HepG2 (cell line): Measurements from ENCODE around the gene ZNF814. TPM values are rescaled to one million over a fixed set of nuclear protein-coding genes. Genes with fewer than 3 reads are reported as not detected.

Source experiments
- ATAC-seq: fragments of 200-7000 bp; cut with Tn5 transposase; 3 replicates; pipeline ENCODE4 v1.9.1; 2020; ENCODE audit warnings: mild to moderate bottlenecking, moderate library complexity
- BruUV-seq: library from RNA; stranded (reverse); fragments of 400-500 nt; replicated peaks from 2 replicates; lab custom pipeline; 2021; lab: Mats Ljungman, UMichigan
- CTCF ChIA-PET: fragments of 300-600 bp; formaldehyde crosslinking; extraction: SDS; loops from one replicate; lab custom pipeline; 2021; ENCODE audit warnings: low total read pairs, inconsistent platforms, low intra/inter-chr PET ratio; lab: Yijun Ruan, JAX
- POLR2A ChIA-PET: fragments of 350-600 bp; sonication (Branson Sonifier 250); formaldehyde crosslinking; loops from one replicate; lab custom pipeline; 2020; ENCODE audit warnings: antibody characterized with exemption, inconsistent platforms; lab: Yijun Ruan, JAX
- DNase-seq: peaks from one replicate; pipeline ENCODE4 v3.0.0-alpha.2; 2015; ENCODE audit warnings: low spot score
- FAIRE-seq: peaks from 3 replicates; lab custom pipeline; 2011; peaks lifted over from hg19 to GRCh38; lab: Jason Lieb, UNC
- H2AFZ ChIP-seq: one replicate; pipeline ENCODE4 v1.6.1; 2011; ENCODE audit warnings: low read length, inconsistent platforms
- H3K27ac ChIP-seq: fragments of 300-600 bp; 3 replicates; pipeline ENCODE4 v1.8.0; 2011; ENCODE audit warnings: mixed run types, mild to moderate bottlenecking, mixed read lengths, low read length, inconsistent platforms; ENCODE audit not compliant: insufficient read depth; ENCODE audit errors: extremely low read length
- H3K27me3 ChIP-seq, 2 experiments: fragments of 200-600 bp in 1 of 2; 2 replicates in 1 of 2; 3 replicates in 1 of 2; pipeline versions ENCODE4 v1.6.0 to v1.8.0; 2011; ENCODE audit warnings: low read length in 2 of 2, mild to moderate bottlenecking in 2 of 2, moderate library complexity in 2 of 2, inconsistent platforms in 1 of 2; ENCODE audit not compliant: insufficient read depth in 2 of 2, control insufficient read depth in 1 of 2
- H3K36me3 ChIP-seq, 2 experiments: fragments of 200-600 bp in 1 of 2; replicated peaks in 1 of 2; 2 replicates in 1 of 2; 3 replicates in 1 of 2; pipeline versions ENCODE4 v1.5.1 to v1.8.0; 2011; ENCODE audit warnings: low read length in 2 of 2, inconsistent platforms in 1 of 2; ENCODE audit not compliant: insufficient read depth in 2 of 2, control insufficient read depth in 1 of 2
- H3K4me1 ChIP-seq: 2 replicates; pipeline ENCODE4 v1.5.1; 2012; ENCODE audit warnings: low read length, inconsistent platforms; ENCODE audit not compliant: insufficient read depth
- H3K4me2 ChIP-seq: 2 replicates; pipeline ENCODE4 v1.6.0; 2011; ENCODE audit warnings: low read depth, low read length, inconsistent platforms
- H3K4me3 ChIP-seq, 3 experiments: fragments of 200-600 bp in 1 of 3; sonication (generic), shearing (Covaris generic) in 1 of 3; replicated peaks in 1 of 3; 2 replicates each; pipeline ENCODE4 v1.5.1; 2011 to 2016; ENCODE audit warnings: low read length in 3 of 3, inconsistent platforms in 2 of 3, low read depth in 2 of 3, mild to moderate bottlenecking in 2 of 3, control low read depth in 1 of 3, mixed read lengths in 1 of 3; ENCODE audit not compliant: insufficient read depth in 1 of 3
- H3K79me2 ChIP-seq: one replicate; pipeline ENCODE4 v1.6.1; 2011; ENCODE audit warnings: low read length, inconsistent platforms; ENCODE audit not compliant: insufficient read depth
- H3K9ac ChIP-seq: 2 replicates; pipeline ENCODE4 v1.6.0; 2011; ENCODE audit warnings: mild to moderate bottlenecking, low read depth, low read length, inconsistent platforms; ENCODE audit not compliant: insufficient read depth
- H3K9me3 ChIP-seq: 2 replicates; pipeline ENCODE4 v1.5.1; 2012; ENCODE audit warnings: mild to moderate bottlenecking, low read length
- H4K20me1 ChIP-seq: 2 replicates; pipeline ENCODE4 v1.6.0; 2011; ENCODE audit warnings: inconsistent platforms, mild to moderate bottlenecking, low read length, moderate library complexity; ENCODE audit not compliant: insufficient read depth
- AGO2 ChIP-seq: fragments of 200-400 bp; formaldehyde crosslinking; optimal IDR thresholded peaks from 2 replicates; pipeline ENCODE3; 2017; ENCODE audit warnings: mild to moderate bottlenecking, low read depth, low read length, moderate library complexity
- ARHGAP35 ChIP-seq: sonication (generic); formaldehyde crosslinking; IDR thresholded peaks from 2 replicates; pipeline ENCODE4 v1.9.0; 2022; ENCODE audit warnings: mild to moderate bottlenecking, inconsistent platforms, moderate library complexity, missing genetic modification reagents, borderline replicate concordance
- BCL3 ChIP-seq: sonication (generic); formaldehyde crosslinking; IDR thresholded peaks from 2 replicates; pipeline ENCODE4 v1.5.1; 2020; ENCODE audit warnings: mild to moderate bottlenecking, missing genetic modification reagents, moderate library complexity
- BRD4 ChIP-seq: sonication (generic); formaldehyde crosslinking; IDR thresholded peaks from 2 replicates; pipeline ENCODE4 v1.4.0; 2020; ENCODE audit warnings: missing genetic modification reagents
- GFI1 ChIP-seq: sonication (generic); formaldehyde crosslinking; IDR thresholded peaks from 2 replicates; pipeline ENCODE4 v1.5.0; 2020; ENCODE audit warnings: missing genetic modification reagents, mild to moderate bottlenecking, borderline replicate concordance
- GTF2F1 ChIP-seq: fragments of 150-350 bp; IDR thresholded peaks from 2 replicates; pipeline ENCODE4 v1.6.1; 2014; ENCODE audit warnings: low read length
- HMG20A ChIP-seq: IDR thresholded peaks from 2 replicates; pipeline ENCODE4 v1.6.1; 2016; ENCODE audit warnings: borderline replicate concordance
- IKZF1 ChIP-seq: fragments of 450-650 bp; IDR thresholded peaks from 2 replicates; pipeline ENCODE4 v1.7.1; 2016
- KMT2B ChIP-seq: IDR thresholded peaks from 2 replicates; pipeline ENCODE4 v1.6.1; 2016; ENCODE audit warnings: missing genetic modification reagents, missing compliant biosample characterization
- MXD1 ChIP-seq: sonication (generic); formaldehyde crosslinking; IDR thresholded peaks from 2 replicates; pipeline ENCODE4 v1.4.0; 2020; ENCODE audit warnings: mild to moderate bottlenecking, missing genetic modification reagents
- NPAS2 ChIP-seq: sonication (generic); formaldehyde crosslinking; IDR thresholded peaks from 2 replicates; pipeline ENCODE4 v1.8.0; 2022; ENCODE audit warnings: mild to moderate bottlenecking, missing genetic modification reagents, borderline replicate concordance
- NR2F6 ChIP-seq, 2 experiments: IDR thresholded peaks; 2 replicates each; pipeline ENCODE4 v1.6.1; 2016; ENCODE audit warnings: antibody characterized with exemption in 1 of 2, mild to moderate bottlenecking in 1 of 2
- NR3C1 ChIP-seq: sonication (generic); formaldehyde crosslinking; IDR thresholded peaks from 2 replicates; pipeline ENCODE4 v1.4.0; 2020; ENCODE audit warnings: missing genetic modification reagents
- RNF219 ChIP-seq: sonication (generic); formaldehyde crosslinking; IDR thresholded peaks from 2 replicates; pipeline ENCODE4 v1.5.0; 2020; ENCODE audit warnings: mild to moderate bottlenecking, missing genetic modification reagents
- THYN1 ChIP-seq: sonication (generic); formaldehyde crosslinking; IDR thresholded peaks from 2 replicates; pipeline ENCODE4 v1.8.1; 2023; ENCODE audit warnings: low read depth, mild to moderate bottlenecking, moderate library complexity, missing genetic modification reagents, borderline replicate concordance
- ZNF30 ChIP-seq: sonication (generic); formaldehyde crosslinking; IDR thresholded peaks from 2 replicates; pipeline ENCODE4 v1.5.0; 2020; ENCODE audit warnings: mild to moderate bottlenecking, missing genetic modification reagents
- ZNF629 ChIP-seq: sonication (generic); formaldehyde crosslinking; conservative IDR thresholded peaks from 2 replicates; pipeline ENCODE4 v1.5.0; 2020; ENCODE audit warnings: missing genetic modification reagents
- WGBS: methylation state at CpG from one replicate; pipeline ENCODE4 v1.1.6; 2017; ENCODE audit warnings: low lambda C conversion rate; 5-methylcytosine and 5-hydroxymethylcytosine counted together
- in situ Hi-C: cut with HindIII; loops from 2 replicates; pipeline ENCODE4 v1.10.0; 2017; ENCODE audit warnings: low pct_unique_long_range_greater_than_20kb; ENCODE audit not compliant: extremely low pct_ligation_motif_present
- intact Hi-C: fragments of 100-400 bp; cut with micrococcal nuclease; formaldehyde crosslinking; loops from one replicate; pipeline ENCODE4 v1.10.0; 2022; ENCODE audit not compliant: unreplicated experiment
- polyA plus RNA-seq, 8 experiments: library from polyadenylated mRNA; depleted of rRNA in 3 of 8; stranded (reverse) in 7 of 8; unstranded in 1 of 8; fragments of >200 nt; fragmentation: Illumina TruSeq in 4 of 8; extraction: Trizol in 4 of 8; gene quantifications; 2 replicates each; pipeline versions ENCODE4 v1.2.1 to v1.2.3, GENCODE V29; 2011 to 2016; ENCODE audit warnings: low read depth in 4 of 8, missing spikeins in 1 of 8, mixed read lengths in 1 of 8; ENCODE audit not compliant: insufficient read depth in 1 of 8
- total RNA-seq, 5 experiments: library from RNA; depleted of rRNA; stranded (reverse); fragments of >200 nt; fragmentation: Illumina TruSeq; extraction: Trizol; gene quantifications; 2 replicates each; pipeline ENCODE4 v1.2.3, GENCODE V29; 2016; ENCODE audit warnings: low read depth in 1 of 5
- TF ChIP-seq, protein P1 (sequence below): sonication (generic); formaldehyde crosslinking; IDR thresholded peaks from 2 replicates; pipeline ENCODE4 v1.8.0; 2022; ENCODE audit warnings: mild to moderate bottlenecking, missing genetic modification reagents, moderate library complexity

Gene ZNF814
- total and polyA plus RNA-seq, 2 of the 13 experiments (the other 11 are each of a cell fraction or from before 2014, with no cell fraction given): 2.5 to 3.4 TPM

- CTCF ChIA-PET: no interaction called here
- FAIRE-seq (peak; percentile 76), ATAC-seq (peak; percentile 92), DNase-seq (peak; percentile 96)
- peaks cover 1 to 4% of the 10 kb centered on the region in 2 experiments; a peak in 4 of 5 replicates for H3K36me3 ChIP-seq
- no peaks in the 10 kb centered on the region; a peak in 1 of 5 replicates for H3K27me3 ChIP-seq
- peaks cover 21% of the 10 kb centered on the region for H3K79me2 ChIP-seq
- in situ Hi-C loops (no loop called here), intact Hi-C loops (no loop called here)
- 0% methylated on average over 15 of the region's 50 CpGs for WGBS
- BruUV-seq: no TSS peak
- H3K4me2 ChIP-seq: peak within 1 kb of the TSS; percentile 88
- peak within 1 kb of the TSS; percentile 92 for H3K9ac ChIP-seq
- H4K20me1 ChIP-seq: peaks cover 3% of the 10 kb centered on the region; the same call in 1 of the 2 replicates
- peak within 1 kb of the TSS; percentile 62 for H2AFZ ChIP-seq
- peaks cover 58% of the 10 kb centered on the region for H3K4me1 ChIP-seq
- H3K9me3 ChIP-seq: no peaks in the 10 kb centered on the region
- H3K27ac ChIP-seq: peak within 1 kb of the TSS; percentile 92
- H3K4me3 ChIP-seq: peak within 1 kb of the TSS; percentile 87 to 99 (median 91)
- POLR2A ChIA-PET: interaction anchor here (0.9 to 1.7 kb wide), 8 partner anchors 10 to 464 kb away, joined by 3 to 12 read pairs (median 4); partner anchors contain the start of genes ZNF304, ZNF551, ZNF587 and ZNF749
- TF ChIP-seq NR3C1 (CRISPR knock-in tag): no peak
- TF ChIP-seq GFI1 (CRISPR knock-in tag): no peak
- no peak for TF ChIP-seq NPAS2 (CRISPR knock-in tag)
- TF ChIP-seq, protein P1, sequence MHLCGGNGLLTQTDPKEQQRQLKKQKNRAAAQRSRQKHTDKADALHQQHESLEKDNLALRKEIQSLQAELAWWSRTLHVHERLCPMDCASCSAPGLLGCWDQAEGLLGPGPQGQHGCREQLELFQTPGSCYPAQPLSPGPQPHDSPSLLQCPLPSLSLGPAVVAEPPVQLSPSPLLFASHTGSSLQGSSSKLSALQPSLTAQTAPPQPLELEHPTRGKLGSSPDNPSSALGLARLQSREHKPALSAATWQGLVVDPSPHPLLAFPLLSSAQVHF (CRISPR knock-in tag): no peak
- no peak for TF ChIP-seq IKZF1
- TF ChIP-seq BCL3: no peak
- 0 out of 2 replicates have a peak, but pooled peaks have one; percentile 21 for TF ChIP-seq ZNF629 (CRISPR knock-in tag)
- no peak for TF ChIP-seq THYN1 (CRISPR knock-in tag)
- TF ChIP-seq KMT2B (CRISPR knock-in tag): peak; percentile 72
- TF ChIP-seq HMG20A (CRISPR knock-in tag): no peak
- 0 out of 2 replicates have a peak, but pooled peaks have one; percentile 16 for TF ChIP-seq NR2F6 (IDR thresholded peaks at IDR 0.05)
- TF ChIP-seq NR2F6 (CRISPR knock-in tag; IDR thresholded peaks at IDR 0.05): no peak
- TF ChIP-seq RNF219 (CRISPR knock-in tag): no peak
- no peak for TF ChIP-seq GTF2F1
- TF ChIP-seq ZNF30 (CRISPR knock-in tag): no peak
- TF ChIP-seq AGO2: peak; percentile 70
- peak; percentile 34; the same call in 1 of the 2 replicates for TF ChIP-seq MXD1 (CRISPR knock-in tag)
- TF ChIP-seq ARHGAP35 (CRISPR knock-in tag): no peak
- TF ChIP-seq BRD4: peak; percentile 41; the same call in 1 of the 2 replicates
These were observed 74.2 kb downstream of the ZNF814 start, which contains the start of gene ZNF552 for GRCh38 chr19:57814505-57815246. TSS of gene ZNF552 (minus strand) at chr19:57814913. CDS start at chr19:57814743, 170 bp downstream.
